Measurements from ENCODE around the gene SLC1A5.

The SLC1A5 gene

GRCh38 chr19:46759206-46759605 lies 29.2 kb downstream of the SLC1A5 start:
- H3K27ac ChIP-seq (ENCODE audit: extremely low read depth, low read depth, low read length): no peak overlapping the region
- TF ChIP-seq ZXDB (tag by site-specific recombination; IDR thresholded peaks at IDR 0.05): no peak
- no peak for TF ChIP-seq ZNF112 (tag by site-specific recombination; IDR thresholded peaks at IDR 0.05)
- no peak for TF ChIP-seq ZNF426 (tag by site-specific recombination; IDR thresholded peaks at IDR 0.05)
- no peak for TF ChIP-seq SP7 (tag by site-specific recombination; IDR thresholded peaks at IDR 0.05)
- no peak for TF ChIP-seq ZNF791 (tag by site-specific recombination; IDR thresholded peaks at IDR 0.05)
- no peak for TF ChIP-seq ZNF677 (tag by site-specific recombination; IDR thresholded peaks at IDR 0.05)
- TF ChIP-seq ZNF211 (tag by site-specific recombination; IDR thresholded peaks at IDR 0.05; ENCODE audit: low read depth): no peak
- TF ChIP-seq MEIS1 (CRISPR knock-in tag; IDR thresholded peaks at IDR 0.05; ENCODE audit: borderline replicate concordance): no peak
- no peak for TF ChIP-seq ZNF48 (tag by site-specific recombination; IDR thresholded peaks at IDR 0.05)
- no peak for TF ChIP-seq ZNF664 (tag by site-specific recombination; IDR thresholded peaks at IDR 0.05)
- TF ChIP-seq TRIM28 (IDR thresholded peaks at IDR 0.05; ENCODE audit: borderline replicate concordance, low read length): no peak
- TF ChIP-seq IKZF3 (tag by site-specific recombination; IDR thresholded peaks at IDR 0.05): no peak
- TF ChIP-seq BCL11B (tag by site-specific recombination; IDR thresholded peaks at IDR 0.05; ENCODE audit: low read depth): no peak
- H3K4me1 ChIP-seq (ENCODE audit: control insufficient read depth, insufficient read depth, low read length): peaks cover 3% of the 10 kb centered on the region
- peaks cover 16 to 23% of the 10 kb centered on the region in 2 experiments; a peak in 2 of 3 replicates for H3K36me3 ChIP-seq (ENCODE audit: control insufficient read depth in 2 of 2, insufficient read depth in 1 of 2, low read length in 2 of 2)
- ChIA-PET CTCF (interaction anchor here (0.7 to 3.0 kb wide), 7 partner anchors 10 to 370 kb away, joined by 3 to 83 read pairs (median 10); no protein-coding TSS in a partner anchor), POLR2A (interaction anchor here (1.3 kb wide), 1 partner anchor 158 kb away, joined by 3 read pairs; the partner anchor contains the start of gene CALM3)
- H3K4me3 ChIP-seq (ENCODE audit: low read depth, low read length): no peak overlapping the region
- no peaks in the 10 kb centered on the region for H3K9me3 ChIP-seq (ENCODE audit: control insufficient read depth, insufficient read depth, low read depth, low read length)

GRCh38 chr19:46756544-46756888 lies 31.9 kb downstream of the SLC1A5 start:
- no peaks in the 10 kb centered on the region for H3K9me3 ChIP-seq (ENCODE audit: control insufficient read depth, insufficient read depth, low read depth, low read length)
- H3K4me1 ChIP-seq (ENCODE audit: control insufficient read depth, insufficient read depth, low read length): peaks cover 3% of the 10 kb centered on the region
- no peak overlapping the region for H3K4me3 ChIP-seq (ENCODE audit: low read depth, low read length)
- H3K36me3 ChIP-seq (ENCODE audit: control insufficient read depth in 2 of 2, insufficient read depth in 1 of 2, low read length in 2 of 2): peaks cover 19 to 32% of the 10 kb centered on the region in 2 experiments; a peak in 2 of 3 replicates
- ChIA-PET CTCF (interaction anchor here (0.6 to 3.0 kb wide), 16 partner anchors 11 to 578 kb away, joined by 3 to 83 read pairs (median 4); no protein-coding TSS in a partner anchor), POLR2A (no interaction called here)
- TF ChIP-seq ZNF248 (tag by site-specific recombination; IDR thresholded peaks at IDR 0.05) (no peak), PBX3 (CRISPR knock-in tag; IDR thresholded peaks at IDR 0.05) (no peak), ZNF211 (tag by site-specific recombination; IDR thresholded peaks at IDR 0.05; ENCODE audit: low read depth) (no peak), ZNF660 (tag by site-specific recombination; IDR thresholded peaks at IDR 0.05) (no peak), ZBTB1 (tag by site-specific recombination; IDR thresholded peaks at IDR 0.05) (no peak), ZNF513 (tag by site-specific recombination; IDR thresholded peaks at IDR 0.05) (no peak), ZNF292 (tag by site-specific recombination; IDR thresholded peaks at IDR 0.05; ENCODE audit: borderline replicate concordance, low read depth) (no peak), PRDM1 (tag by site-specific recombination; IDR thresholded peaks at IDR 0.05) (no peak), ZNF561 (tag by site-specific recombination; IDR thresholded peaks at IDR 0.05; ENCODE audit: borderline replicate concordance) (no peak), HOXA7 (CRISPR knock-in tag; IDR thresholded peaks at IDR 0.05; ENCODE audit: borderline replicate concordance) (no peak), ZNF518A (tag by site-specific recombination; conservative IDR thresholded peaks at IDR 0.05; ENCODE audit: low read depth) (no peak), BCL11A (tag by site-specific recombination; IDR thresholded peaks at IDR 0.05; ENCODE audit: low read depth) (no peak), ZSCAN18 (tag by site-specific recombination; IDR thresholded peaks at IDR 0.05) (no peak), ZNF449 (tag by site-specific recombination; IDR thresholded peaks at IDR 0.05) (no peak)
- H3K27ac ChIP-seq (ENCODE audit: extremely low read depth, low read depth, low read length): no peak overlapping the region

All from HEK293 (cell line).